Panc1 (cell line): ENCODE measurements around the gene UNC5B. TPM values are rescaled to one million over a fixed set of nuclear protein-coding genes. Genes with fewer than 3 reads are reported as not detected.

Source experiments
- ATAC-seq: fragments of 200-7000 bp; cut with Tn5 transposase; 2 replicates; pipeline ENCODE4 v1.9.1; 2020; ENCODE audit warnings: mild to moderate bottlenecking, moderate library complexity
- BruUV-seq: library from RNA; stranded (reverse); fragments of 400-500 nt; replicated peaks from 2 replicates; lab custom pipeline; 2021; lab: Mats Ljungman, UMichigan
- CTCF ChIA-PET: fragments of 300-600 bp; sonication (Branson Sonifier 250); formaldehyde crosslinking; loops from one replicate; lab custom pipeline; 2022; ENCODE audit warnings: antibody characterized with exemption; lab: Charles Lee
- POLR2A ChIA-PET: fragments of 300-600 bp; sonication (Branson Sonifier 250); formaldehyde crosslinking; loops from one replicate; lab custom pipeline; 2022; ENCODE audit warnings: antibody characterized with exemption; lab: Charles Lee
- DNase-seq: peaks from one replicate; pipeline ENCODE4 v3.0.0-alpha.2; 2010; ENCODE audit warnings: low read depth, low spot score
- H3K27ac ChIP-seq: 2 replicates; pipeline ENCODE4 v1.5.1; 2011; ENCODE audit warnings: mild to moderate bottlenecking, low read length, inconsistent platforms
- H3K27me3 ChIP-seq: fragments of 200-500 bp; sonication (Bioruptor generic); 2 replicates; pipeline ENCODE4 v1.6.0; 2014; ENCODE audit warnings: low read length, inconsistent platforms; ENCODE audit not compliant: control insufficient read depth, insufficient read depth
- H3K36me3 ChIP-seq: fragments of 200-500 bp; sonication (Bioruptor generic); 2 replicates; pipeline ENCODE4 v1.5.1; 2014; ENCODE audit warnings: inconsistent platforms, mild to moderate bottlenecking, low read length, moderate library complexity; ENCODE audit not compliant: control insufficient read depth, insufficient read depth
- H3K4me1 ChIP-seq: 2 replicates; pipeline ENCODE4 v1.5.1; 2011; ENCODE audit warnings: inconsistent platforms, mild to moderate bottlenecking, low read length, moderate library complexity; ENCODE audit not compliant: control insufficient read depth, insufficient read depth
- H3K4me3 ChIP-seq, 2 experiments: 2 replicates each; pipeline ENCODE4 v1.5.1; 2011 to 2012; ENCODE audit warnings: low read depth in 2 of 2, low read length in 2 of 2, mild to moderate bottlenecking in 2 of 2, inconsistent platforms in 1 of 2, moderate library complexity in 1 of 2
- H3K9me3 ChIP-seq: fragments of 200-500 bp; sonication (Bioruptor generic); 2 replicates; pipeline ENCODE4 v1.5.1; 2014; ENCODE audit warnings: low read depth, mild to moderate bottlenecking, inconsistent platforms, low read length, moderate library complexity; ENCODE audit not compliant: control insufficient read depth, insufficient read depth
- CTCF ChIP-seq: fragments of 450-650 bp; IDR thresholded peaks from 2 replicates; pipeline ENCODE4 v1.5.1; 2017; ENCODE audit warnings: mild to moderate bottlenecking
- POLR2AphosphoS5 ChIP-seq: IDR thresholded peaks from 2 replicates; pipeline ENCODE4 v1.6.1; 2012; ENCODE audit warnings: mild to moderate bottlenecking, low read depth, low read length, moderate library complexity
- SIN3A ChIP-seq: IDR thresholded peaks from 2 replicates; pipeline ENCODE4 v1.6.1; 2012; ENCODE audit warnings: low read depth, mild to moderate bottlenecking, low read length, moderate library complexity, borderline replicate concordance; ENCODE audit not compliant: insufficient read depth
- TCF7L2 ChIP-seq: IDR thresholded peaks from 2 replicates; pipeline ENCODE4 v1.6.1; 2011; ENCODE audit warnings: mild to moderate bottlenecking, low read depth, low read length, inconsistent platforms
- in situ Hi-C: cut with HindIII; loops from 2 replicates; pipeline ENCODE4 v1.10.0; 2016; ENCODE audit warnings: low sequenced_read_pairs, low pct_unique_long_range_greater_than_20kb
- intact Hi-C: fragments of 100-400 bp; cut with micrococcal nuclease; formaldehyde crosslinking; loops from one replicate; pipeline ENCODE4 v1.10.0; 2022; ENCODE audit not compliant: unreplicated experiment
- total RNA-seq: library from RNA; stranded (reverse); gene quantifications from one replicate; pipeline ENCODE4 v1.2.1, GENCODE V29; 2021; ENCODE audit not compliant: unreplicated experiment
- TF ChIP-seq, protein P1 (sequence below), 2 experiments: IDR thresholded peaks; 2 replicates each; pipeline ENCODE4 v1.6.1; 2011 to 2012; ENCODE audit warnings: low read depth in 2 of 2, control low read depth in 1 of 2, low read length in 1 of 2, mild to moderate bottlenecking in 1 of 2, moderate library complexity in 1 of 2; ENCODE audit not compliant: insufficient read depth in 1 of 2

The UNC5B gene
- total RNA-seq, 1 experiment from 2014 or later, result 1.1 TPM

DNA sequence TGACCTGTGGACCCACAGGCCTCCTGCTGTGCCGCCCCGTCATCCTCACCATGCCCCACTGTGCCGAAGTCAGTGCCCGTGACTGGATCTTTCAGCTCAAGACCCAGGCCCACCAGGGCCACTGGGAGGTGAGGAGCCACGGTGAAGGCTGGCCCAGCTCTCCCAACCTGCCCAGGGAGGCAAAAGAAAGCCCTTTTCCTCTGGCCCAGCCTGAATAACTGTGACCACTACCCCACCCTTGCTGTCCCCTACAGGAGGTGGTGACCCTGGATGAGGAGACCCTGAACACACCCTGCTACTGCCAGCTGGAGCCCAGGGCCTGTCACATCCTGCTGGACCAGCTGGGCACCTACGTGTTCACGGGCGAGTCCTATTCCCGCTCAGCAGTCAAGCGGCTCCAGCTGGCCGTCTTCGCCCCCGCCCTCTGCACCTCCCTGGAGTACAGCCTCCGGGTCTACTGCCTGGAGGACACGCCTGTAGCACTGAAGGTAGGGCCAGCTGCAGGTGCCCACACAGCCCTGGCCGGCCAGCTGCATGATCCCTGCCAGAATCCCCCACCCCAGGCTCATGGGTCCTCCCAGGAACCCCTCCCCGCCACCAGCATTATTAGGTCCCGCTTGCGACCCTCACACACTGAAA is 81.2 kb downstream of the UNC5B start:
- DNase-seq, result no peak
- CTCF ChIA-PET, result no interaction called here
- intact Hi-C loops, result no loop called here

DNA sequence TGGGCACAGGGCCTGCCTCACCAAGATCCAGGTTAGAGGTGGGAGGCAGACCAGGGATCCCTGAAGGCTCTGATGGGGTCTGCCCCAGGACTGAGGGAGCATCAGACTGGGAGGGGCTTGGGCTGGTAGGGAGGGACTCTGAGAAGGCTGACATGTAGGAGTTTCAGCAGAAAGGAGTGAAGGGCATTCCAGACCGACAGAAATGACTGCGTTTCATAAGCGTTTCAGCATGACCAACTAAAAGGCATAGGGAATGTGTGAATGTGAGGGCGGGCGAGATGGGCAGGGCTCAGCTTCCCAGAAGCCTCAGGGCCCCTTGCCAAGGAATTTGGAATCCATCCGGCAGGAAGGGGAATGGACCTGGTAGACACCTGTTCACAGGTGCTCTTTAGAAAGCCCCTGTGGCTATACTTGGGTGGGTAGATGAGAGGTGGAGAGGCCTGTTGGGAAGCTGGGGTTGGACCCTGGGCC is 81.8 kb downstream of the UNC5B start:
- POLR2A ChIA-PET, result no interaction called here
- in situ Hi-C loops, result no loop called here
- Histone ChIP-seq H3K9me3 (no peaks in the 10 kb centered on the region), H3K36me3 (no peaks in the 10 kb centered on the region), H3K4me3 (no peak overlapping the region), H3K27ac (no peak overlapping the region), H3K27me3 (no peaks in the 10 kb centered on the region), H3K4me1 (no peaks in the 10 kb centered on the region)
- intact Hi-C loops, result no loop called here
- CTCF ChIA-PET, result no interaction called here
- BruUV-seq, result no TSS peak
- ATAC-seq (no peak), DNase-seq (no peak)
- TF ChIP-seq TCF7L2, result no peak
- no peak for TF ChIP-seq CTCF
- TF ChIP-seq, protein P1, sequence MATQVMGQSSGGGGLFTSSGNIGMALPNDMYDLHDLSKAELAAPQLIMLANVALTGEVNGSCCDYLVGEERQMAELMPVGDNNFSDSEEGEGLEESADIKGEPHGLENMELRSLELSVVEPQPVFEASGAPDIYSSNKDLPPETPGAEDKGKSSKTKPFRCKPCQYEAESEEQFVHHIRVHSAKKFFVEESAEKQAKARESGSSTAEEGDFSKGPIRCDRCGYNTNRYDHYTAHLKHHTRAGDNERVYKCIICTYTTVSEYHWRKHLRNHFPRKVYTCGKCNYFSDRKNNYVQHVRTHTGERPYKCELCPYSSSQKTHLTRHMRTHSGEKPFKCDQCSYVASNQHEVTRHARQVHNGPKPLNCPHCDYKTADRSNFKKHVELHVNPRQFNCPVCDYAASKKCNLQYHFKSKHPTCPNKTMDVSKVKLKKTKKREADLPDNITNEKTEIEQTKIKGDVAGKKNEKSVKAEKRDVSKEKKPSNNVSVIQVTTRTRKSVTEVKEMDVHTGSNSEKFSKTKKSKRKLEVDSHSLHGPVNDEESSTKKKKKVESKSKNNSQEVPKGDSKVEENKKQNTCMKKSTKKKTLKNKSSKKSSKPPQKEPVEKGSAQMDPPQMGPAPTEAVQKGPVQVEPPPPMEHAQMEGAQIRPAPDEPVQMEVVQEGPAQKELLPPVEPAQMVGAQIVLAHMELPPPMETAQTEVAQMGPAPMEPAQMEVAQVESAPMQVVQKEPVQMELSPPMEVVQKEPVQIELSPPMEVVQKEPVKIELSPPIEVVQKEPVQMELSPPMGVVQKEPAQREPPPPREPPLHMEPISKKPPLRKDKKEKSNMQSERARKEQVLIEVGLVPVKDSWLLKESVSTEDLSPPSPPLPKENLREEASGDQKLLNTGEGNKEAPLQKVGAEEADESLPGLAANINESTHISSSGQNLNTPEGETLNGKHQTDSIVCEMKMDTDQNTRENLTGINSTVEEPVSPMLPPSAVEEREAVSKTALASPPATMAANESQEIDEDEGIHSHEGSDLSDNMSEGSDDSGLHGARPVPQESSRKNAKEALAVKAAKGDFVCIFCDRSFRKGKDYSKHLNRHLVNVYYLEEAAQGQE (IDR thresholded peaks at IDR 0.05; ENCODE audit: insufficient read depth in 1 of 2, low read depth in 2 of 2, low read length in 1 of 2), result no peak
- no peak for TF ChIP-seq POLR2AphosphoS5
- no peak for TF ChIP-seq SIN3A

More for the DNA sequence above, 81.2 kb downstream of the UNC5B start:
- no TSS peak for BruUV-seq
- H3K36me3 ChIP-seq, result no peaks in the 10 kb centered on the region
- ATAC-seq, result no peak
- H3K4me1 ChIP-seq, result no peaks in the 10 kb centered on the region
- no peaks in the 10 kb centered on the region for H3K27me3 ChIP-seq
- in situ Hi-C loops, result no loop called here
- H3K27ac ChIP-seq, result no peak overlapping the region
- POLR2A ChIA-PET, result interaction anchor here (0.6 kb wide), 1 partner anchor 955 kb away, joined by 3 read pairs; no protein-coding TSS in a partner anchor
- H3K4me3 ChIP-seq, result no peak overlapping the region
- no peaks in the 10 kb centered on the region for H3K9me3 ChIP-seq
- TF ChIP-seq, protein P1 (IDR thresholded peaks at IDR 0.05; ENCODE audit: insufficient read depth in 1 of 2, low read depth in 2 of 2, low read length in 1 of 2), result no peak
- no peak for TF ChIP-seq SIN3A
- no peak for TF ChIP-seq POLR2AphosphoS5
